Mammary epithelial cell (primary cell): Measurements from ENCODE around the gene ABCG2.

Source experiments
- EZH2 ChIP-seq: IDR thresholded peaks from 2 replicates; pipeline ENCODE4 v1.6.1; 2012; ENCODE audit warnings: low read length, inconsistent platforms, borderline replicate concordance
- TF ChIP-seq, protein P1 (sequence below), 2 donors: IDR thresholded peaks in 1 of 2; conservative IDR thresholded peaks in 1 of 2; 2 replicates each; pipeline ENCODE4 v1.5.1; 2011 to 2012; ENCODE audit warnings: inconsistent platforms in 2 of 2, low read length in 2 of 2, mild to moderate bottlenecking in 2 of 2, control low read depth in 1 of 2, low read depth in 1 of 2; ENCODE audit not compliant: insufficient read depth in 1 of 2; ENCODE audit errors: extremely low read depth in 1 of 2

DNA sequence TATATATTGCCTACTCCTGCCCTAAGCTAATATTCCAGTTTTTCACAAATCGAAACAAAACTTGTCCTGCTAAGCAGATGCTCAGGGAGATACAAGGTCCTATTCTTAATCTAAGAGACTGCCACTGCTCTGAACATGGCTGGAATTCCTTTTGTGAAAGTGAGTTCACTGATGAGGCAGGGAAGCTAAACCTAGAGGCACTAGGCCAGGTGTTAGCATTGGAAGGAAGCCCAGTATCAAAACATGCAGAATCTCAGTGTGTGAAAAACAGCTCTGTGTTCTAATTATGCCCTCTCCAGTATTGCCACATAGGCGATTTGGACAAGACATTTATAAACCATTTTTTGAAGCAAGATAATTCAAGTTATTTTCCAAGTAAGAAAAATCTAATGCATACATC is 47.6 kb downstream of the ABCG2 start:
- TF ChIP-seq, protein P1, sequence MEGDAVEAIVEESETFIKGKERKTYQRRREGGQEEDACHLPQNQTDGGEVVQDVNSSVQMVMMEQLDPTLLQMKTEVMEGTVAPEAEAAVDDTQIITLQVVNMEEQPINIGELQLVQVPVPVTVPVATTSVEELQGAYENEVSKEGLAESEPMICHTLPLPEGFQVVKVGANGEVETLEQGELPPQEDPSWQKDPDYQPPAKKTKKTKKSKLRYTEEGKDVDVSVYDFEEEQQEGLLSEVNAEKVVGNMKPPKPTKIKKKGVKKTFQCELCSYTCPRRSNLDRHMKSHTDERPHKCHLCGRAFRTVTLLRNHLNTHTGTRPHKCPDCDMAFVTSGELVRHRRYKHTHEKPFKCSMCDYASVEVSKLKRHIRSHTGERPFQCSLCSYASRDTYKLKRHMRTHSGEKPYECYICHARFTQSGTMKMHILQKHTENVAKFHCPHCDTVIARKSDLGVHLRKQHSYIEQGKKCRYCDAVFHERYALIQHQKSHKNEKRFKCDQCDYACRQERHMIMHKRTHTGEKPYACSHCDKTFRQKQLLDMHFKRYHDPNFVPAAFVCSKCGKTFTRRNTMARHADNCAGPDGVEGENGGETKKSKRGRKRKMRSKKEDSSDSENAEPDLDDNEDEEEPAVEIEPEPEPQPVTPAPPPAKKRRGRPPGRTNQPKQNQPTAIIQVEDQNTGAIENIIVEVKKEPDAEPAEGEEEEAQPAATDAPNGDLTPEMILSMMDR (conservative IDR thresholded peaks at IDR 0.05 in 1 of 2, IDR thresholded peaks at IDR 0.05 in 1 of 2; ENCODE audit: extremely low read depth in 1 of 2, insufficient read depth in 1 of 2, low read depth in 1 of 2, low read length in 2 of 2), result no peak
- no peak for TF ChIP-seq EZH2
